CD4-positive, alpha-beta T cell treated with Interleukin-21 for 1 hour (primary cell): ENCODE data around the gene PRKCA.
"Not testable (repeated sequence)": the region's sequence is repeated elsewhere in the genome, so short reads cannot be mapped to it uniquely, and the experiment has no call there.

Experiments used
- DNase-seq: peaks from one replicate; pipeline ENCODE4 v3.0.0-alpha.2; 2020

PRKCA gene

GRCh38 chr17:66292353-66292752 is 10.1 kb upstream of the PRKCA start:
- DNase-seq, result no peak

GRCh38 chr17:66296289-66296725 is 6.1 kb upstream of the PRKCA start:
- no peak for DNase-seq

GRCh38 chr17:66297443-66297842 is 5.0 kb upstream of the PRKCA start:
- not testable (repeated sequence) for DNase-seq

- DNase-seq, result no peak
These were observed 2.7 kb upstream of the PRKCA start for GRCh38 chr17:66299711-66300110.

- no peak for DNase-seq
These were observed 1.5 kb upstream of the PRKCA start for GRCh38 chr17:66300956-66301355.

- DNase-seq, result no peak
These were observed 998 bp upstream of the PRKCA start for GRCh38 chr17:66301367-66301863.

- DNase-seq, result peak; percentile 54
These were observed 581 bp downstream of the PRKCA start for GRCh38 chr17:66302761-66303626.

- peak; percentile 27 for DNase-seq
These were observed 2.1 kb downstream of the PRKCA start for GRCh38 chr17:66304304-66305174.

GRCh38 chr17:66306446-66306845 is 4.0 kb downstream of the PRKCA start:
- no peak for DNase-seq

GRCh38 chr17:66307257-66307656 is 4.8 kb downstream of the PRKCA start:
- DNase-seq, result no peak

- no peak for DNase-seq
These were observed 6.4 kb downstream of the PRKCA start for GRCh38 chr17:66308856-66309255.

- no peak for DNase-seq
These were observed 7.4 kb downstream of the PRKCA start for GRCh38 chr17:66309793-66310192.

GRCh38 chr17:66310528-66311148 is 8.2 kb downstream of the PRKCA start:
- no peak for DNase-seq

GRCh38 chr17:66312912-66313311 is 10.5 kb downstream of the PRKCA start:
- DNase-seq, result no peak

GRCh38 chr17:66313325-66313724 is 10.9 kb downstream of the PRKCA start:
- no peak for DNase-seq

- no peak for DNase-seq
These were observed 11.7 kb downstream of the PRKCA start for GRCh38 chr17:66313995-66314659.

- no peak for DNase-seq
These were observed 15.2 kb downstream of the PRKCA start for GRCh38 chr17:66317629-66318028.

GRCh38 chr17:66319226-66319625 is 16.8 kb downstream of the PRKCA start:
- DNase-seq, result no peak

- DNase-seq, result no peak
These were observed 20.4 kb downstream of the PRKCA start for GRCh38 chr17:66322764-66323163.

- DNase-seq, result not testable (repeated sequence)
These were observed 22.1 kb downstream of the PRKCA start for GRCh38 chr17:66324381-66325004.

- no peak for DNase-seq
These were observed 24.1 kb downstream of the PRKCA start for GRCh38 chr17:66326476-66327047.

GRCh38 chr17:66330646-66331037 is 28.2 kb downstream of the PRKCA start:
- no peak for DNase-seq
